Common myeloid progenitor, CD34-positive (primary cell): ENCODE measurements around the gene EFCAB8.

Experiments
- CTCF ChIA-PET: fragments of 350-600 bp; sonication (Branson Sonifier 250); formaldehyde crosslinking; loops from one replicate; lab custom pipeline; 2021; ENCODE audit warnings: antibody characterized with exemption; lab: Charles Lee
- POLR2A ChIA-PET: fragments of 350-600 bp; sonication (Branson Sonifier 250); formaldehyde crosslinking; loops from one replicate; lab custom pipeline; 2021; ENCODE audit warnings: antibody characterized with exemption; lab: Charles Lee
- DNase-seq, 3 donors: peaks; one replicate each; pipeline versions ENCODE4 v3.0.0 to v3.0.0-alpha.2; 2013
- H3K27ac ChIP-seq, 2 experiments: 1 replicate in 1 of 2; 2 replicates in 1 of 2; pipeline ENCODE4 v1.7.0; 2013; ENCODE audit warnings: inconsistent platforms in 2 of 2, low read length in 2 of 2, mild to moderate bottlenecking in 2 of 2, low read depth in 1 of 2, moderate library complexity in 1 of 2; ENCODE audit not compliant: severe bottlenecking in 2 of 2, insufficient read depth in 1 of 2, poor library complexity in 1 of 2
- H3K27me3 ChIP-seq, 5 experiments: replicated peaks in 2 of 5; 1 replicate in 3 of 5; 2 replicates in 2 of 5; pipeline versions ENCODE4 v1.6.1 to v1.7.0; 2013; ENCODE audit warnings: low read length in 4 of 5, mild to moderate bottlenecking in 2 of 5, moderate library complexity in 2 of 5, inconsistent platforms in 1 of 5; ENCODE audit not compliant: insufficient read depth in 5 of 5, control insufficient read depth in 4 of 5
- H3K36me3 ChIP-seq, 4 experiments: 1 replicate in 2 of 4; 2 replicates in 2 of 4; pipeline versions ENCODE4 v1.6.1 to v1.7.0; 2013; ENCODE audit warnings: low read length in 3 of 4, control low read depth in 1 of 4, mild to moderate bottlenecking in 1 of 4; ENCODE audit not compliant: control insufficient read depth in 4 of 4, insufficient read depth in 4 of 4
- H3K4me1 ChIP-seq, 4 experiments: 1 replicate in 3 of 4; 2 replicates in 1 of 4; pipeline versions ENCODE4 v1.6.1 to v1.7.1; 2013; ENCODE audit warnings: low read length in 3 of 4, mild to moderate bottlenecking in 3 of 4, control low read depth in 1 of 4, inconsistent platforms in 1 of 4, moderate library complexity in 1 of 4; ENCODE audit not compliant: control insufficient read depth in 4 of 4, insufficient read depth in 4 of 4; ENCODE audit errors: control extremely low read depth in 1 of 4
- H3K4me3 ChIP-seq, 7 experiments: 1 replicate in 4 of 7; 2 replicates in 3 of 7; pipeline versions ENCODE4 v1.5.1 to v1.7.0; 2013; ENCODE audit warnings: mild to moderate bottlenecking in 7 of 7, low read length in 6 of 7, moderate library complexity in 6 of 7, inconsistent platforms in 2 of 7, low read depth in 2 of 7, control low read depth in 1 of 7; ENCODE audit not compliant: insufficient read depth in 4 of 7, control insufficient read depth in 1 of 7; ENCODE audit errors: extremely low read depth in 1 of 7
- H3K9me3 ChIP-seq, 5 experiments: 1 replicate in 4 of 5; 2 replicates in 1 of 5; pipeline versions ENCODE4 v1.6.1 to v1.7.1; 2013; ENCODE audit warnings: low read length in 4 of 5, mild to moderate bottlenecking in 2 of 5, inconsistent platforms in 1 of 5, low read depth in 1 of 5, moderate library complexity in 1 of 5; ENCODE audit not compliant: control insufficient read depth in 4 of 5, insufficient read depth in 2 of 5; ENCODE audit errors: control extremely low read depth in 1 of 5
- WGBS: methylation state at CpG from one replicate; pipeline ENCODE4 v1.1.5; 2013; ENCODE audit not compliant: insufficient coverage; 5-methylcytosine and 5-hydroxymethylcytosine counted together

Gene EFCAB8

DNA sequence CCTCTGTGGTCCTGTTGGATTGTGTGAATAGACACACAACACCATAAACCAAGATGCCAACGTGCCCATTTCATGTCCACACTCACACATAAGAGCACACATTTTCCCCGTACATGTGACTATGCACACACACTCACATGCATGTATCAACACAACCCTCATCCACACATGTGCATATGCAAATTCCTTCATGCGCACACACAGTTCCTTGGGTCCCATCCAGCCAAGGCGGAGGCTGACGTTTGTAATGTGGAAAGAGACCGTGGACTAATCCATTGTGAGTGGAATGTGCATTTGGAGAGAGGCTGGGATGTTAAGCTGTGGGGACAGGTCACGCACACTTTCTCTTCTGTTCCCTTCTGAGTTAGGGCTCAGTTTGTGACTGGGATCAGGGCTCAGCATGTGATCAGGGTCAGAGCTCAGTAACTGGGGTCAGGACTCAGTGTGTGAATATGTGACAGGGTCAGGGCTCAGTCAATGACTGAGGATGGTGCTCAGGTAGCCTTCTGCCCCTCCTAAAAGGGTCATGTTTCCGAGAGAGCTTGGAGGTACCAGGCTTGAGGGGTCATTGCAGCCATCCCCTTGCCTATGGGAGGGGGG, 148.2 kb downstream of the EFCAB8 start:
- ChIA-PET POLR2A (no interaction called here), CTCF (no interaction called here)
- Histone ChIP-seq H3K36me3 (no peaks in the 10 kb centered on the region), H3K4me3 (no peak overlapping the region), H3K4me1 (no peaks in the 10 kb centered on the region), H3K27ac (no peak overlapping the region), H3K27me3 (no peaks in the 10 kb centered on the region), H3K9me3 (peaks cover 0 to 4% (median 3%) of the 10 kb centered on the region in 5 experiments)
- no peak for DNase-seq
- 100% methylated on average over 7 of the region's 8 CpGs for WGBS

DNA sequence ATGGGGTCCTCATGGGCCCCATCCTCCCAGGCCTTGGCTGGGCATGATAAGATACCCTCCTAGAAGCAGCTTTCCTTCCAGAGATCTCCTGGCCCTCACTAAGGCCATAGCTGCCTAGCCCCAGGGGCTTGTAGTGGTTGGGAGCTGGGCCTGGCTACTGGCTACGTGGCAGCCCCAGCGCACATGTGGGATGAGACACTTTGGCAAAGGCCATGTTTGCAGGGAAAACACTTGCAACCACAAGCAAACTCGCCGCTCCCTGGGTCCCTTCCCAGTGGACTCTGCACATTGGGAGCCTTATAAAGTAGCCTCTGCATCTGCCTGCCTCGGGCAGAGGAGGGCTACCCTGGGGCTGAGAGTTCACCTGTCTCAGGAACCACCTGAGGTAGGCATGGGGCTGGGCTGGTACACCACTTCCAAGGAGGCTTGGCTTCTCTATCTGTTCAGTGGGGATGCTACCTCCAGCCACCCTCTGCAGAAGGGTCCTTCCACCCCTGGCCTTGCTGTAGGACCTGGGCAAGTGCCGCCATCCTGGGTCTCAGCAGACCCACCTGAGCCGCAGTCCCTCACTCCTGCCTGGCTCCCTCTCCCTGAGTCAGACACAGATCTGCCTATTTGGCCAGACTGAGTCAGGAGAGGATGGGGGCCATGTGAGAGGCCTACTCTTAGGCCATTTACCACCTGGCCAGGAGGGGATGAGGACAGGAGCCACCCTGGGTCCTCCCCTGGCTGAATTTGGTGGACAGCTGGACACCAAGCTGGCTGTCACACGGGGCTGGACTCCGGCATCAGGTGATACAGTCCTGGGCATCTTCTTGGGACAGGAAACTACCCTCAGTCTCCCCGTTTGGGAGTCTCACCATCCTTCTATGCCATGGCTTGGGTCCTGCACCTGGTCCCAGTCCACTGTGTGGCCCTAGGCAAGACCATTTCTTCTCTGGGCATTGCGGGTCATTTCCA, 148.9 kb downstream of the EFCAB8 start, which contains the start of gene BPIFB2:
TSS of gene BPIFB2 (plus strand) at position 329 of the 960 bp plus-strand sequence. CDS start 871 bp downstream, outside the sequence.
- no peaks in the 10 kb centered on the region for H3K36me3 ChIP-seq
- no peaks in the 10 kb centered on the region for H3K4me1 ChIP-seq
- H3K27ac ChIP-seq, result no peak within 1 kb of the TSS
- H3K27me3 ChIP-seq, result no peaks in the 10 kb centered on the region
- no peak within 1 kb of the TSS for H3K4me3 ChIP-seq
- POLR2A ChIA-PET, result no interaction called here
- DNase-seq, result no peak
- CTCF ChIA-PET, result no interaction called here
- WGBS, result 89% methylated on average over 10 of the region's 11 CpGs
- peaks cover 0 to 4% (median 3%) of the 10 kb centered on the region in 5 experiments for H3K9me3 ChIP-seq

DNA sequence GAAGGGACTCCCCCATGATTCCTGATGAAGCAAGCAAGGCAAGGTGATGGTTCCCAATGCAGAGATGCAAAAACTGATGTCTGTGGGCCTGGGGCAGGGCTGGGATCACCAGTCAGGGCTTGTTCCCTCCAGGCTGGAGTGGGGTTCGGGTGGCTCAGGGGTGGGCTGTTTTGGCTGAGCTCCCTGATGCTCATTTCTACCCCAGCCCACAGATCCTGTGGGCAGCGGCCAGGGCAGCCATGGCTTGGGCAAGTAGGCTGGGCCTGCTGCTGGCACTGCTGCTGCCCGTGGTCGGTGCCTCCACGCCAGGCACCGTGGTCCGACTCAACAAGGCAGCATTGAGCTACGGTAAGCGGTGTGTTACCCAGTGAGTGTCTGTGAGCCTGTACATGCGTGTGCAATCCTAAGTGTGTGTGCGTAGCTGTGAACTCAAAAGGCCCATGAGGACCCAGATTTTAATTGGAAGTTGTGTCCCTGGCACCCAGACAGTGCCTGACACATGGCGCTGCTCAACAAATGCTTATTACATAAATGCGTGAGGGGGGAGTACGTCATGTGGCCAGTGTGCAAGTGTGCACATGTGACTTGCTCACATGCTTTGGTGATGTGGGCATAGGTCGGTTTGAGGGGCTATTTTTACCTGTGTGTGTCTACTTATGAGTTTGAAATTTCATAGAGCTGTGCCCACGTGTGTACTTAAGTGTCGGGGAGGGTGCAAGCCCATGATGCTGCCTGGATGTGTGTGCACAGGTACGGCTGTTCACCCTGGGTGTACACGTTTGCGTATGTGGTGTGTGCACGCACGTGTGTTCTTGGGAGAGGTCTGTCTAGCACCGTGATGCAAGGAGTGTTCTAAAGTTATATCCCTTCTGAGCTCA, 149.9 kb downstream of the EFCAB8 start:
- Histone ChIP-seq H3K27ac (no peak overlapping the region), H3K4me3 (no peak overlapping the region), H3K4me1 (no peaks in the 10 kb centered on the region), H3K9me3 (peaks cover 0 to 4% (median 3%) of the 10 kb centered on the region in 5 experiments), H3K36me3 (no peaks in the 10 kb centered on the region), H3K27me3 (no peaks in the 10 kb centered on the region)
- WGBS, result 97% methylated on average over 22 of the region's 23 CpGs
- DNase-seq, result no peak
- CTCF ChIA-PET, result interaction anchor here (1.1 kb wide), 1 partner anchor 10 kb away, joined by 3 read pairs; no protein-coding TSS in a partner anchor
- POLR2A ChIA-PET, result no interaction called here

DNA sequence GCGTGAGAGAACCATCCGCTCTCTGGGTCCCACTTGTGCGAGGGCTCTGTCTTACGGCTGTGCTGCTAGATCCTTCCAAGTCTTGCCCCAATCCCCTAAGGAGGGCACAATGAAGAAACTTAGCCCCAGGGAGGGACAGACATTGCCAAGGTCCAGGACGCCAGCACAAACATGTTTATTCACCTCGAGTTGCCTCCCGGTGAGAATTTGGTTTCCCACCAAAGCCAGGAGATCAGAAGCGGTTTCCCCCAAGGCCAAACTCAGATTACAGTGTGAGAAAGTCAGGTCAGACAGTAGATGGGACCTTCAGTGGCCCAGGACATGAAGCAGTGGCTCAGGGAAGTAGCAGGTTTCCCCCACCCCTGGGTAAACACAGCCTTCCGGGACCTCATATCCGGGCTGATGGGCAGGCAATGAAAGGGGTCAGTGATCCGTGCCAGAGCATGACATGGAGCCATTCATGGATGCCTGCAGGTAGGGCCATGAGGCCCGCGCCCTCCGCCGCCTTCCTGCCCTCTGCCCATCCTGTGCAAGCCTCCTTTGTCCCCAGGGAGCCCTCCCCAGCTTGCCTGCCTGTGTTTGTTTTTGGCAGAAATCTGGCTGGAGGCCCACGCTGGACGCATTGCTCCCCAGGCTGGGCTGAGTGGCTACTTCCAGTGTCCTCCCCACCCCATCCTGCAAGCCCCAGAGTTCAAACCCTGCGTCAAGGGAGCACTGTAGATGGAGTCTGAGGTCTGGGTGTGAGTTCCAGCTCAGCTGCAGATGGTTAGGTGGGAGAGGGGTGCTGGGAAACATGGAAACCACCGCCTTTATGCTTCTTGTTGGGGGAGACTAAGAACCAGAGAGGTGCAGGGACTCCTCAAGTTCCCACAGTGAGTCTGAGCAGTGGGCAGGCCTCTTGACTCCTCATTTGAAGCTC, 150.8 kb downstream of the EFCAB8 start:
- no peak for DNase-seq
- H3K27ac ChIP-seq, result no peak overlapping the region
- ChIA-PET POLR2A (no interaction called here), CTCF (interaction anchor here (1.1 kb wide), 1 partner anchor 11 kb away, joined by 3 read pairs; no protein-coding TSS in a partner anchor)
- H3K4me1 ChIP-seq, result no peaks in the 10 kb centered on the region
- H3K4me3 ChIP-seq, result no peak overlapping the region
- H3K27me3 ChIP-seq, result no peaks in the 10 kb centered on the region
- no peaks in the 10 kb centered on the region for H3K36me3 ChIP-seq
- 91% methylated on average over 17 of the region's 19 CpGs for WGBS
- H3K9me3 ChIP-seq, result peaks cover 0 to 4% (median 3%) of the 10 kb centered on the region in 5 experiments

DNA sequence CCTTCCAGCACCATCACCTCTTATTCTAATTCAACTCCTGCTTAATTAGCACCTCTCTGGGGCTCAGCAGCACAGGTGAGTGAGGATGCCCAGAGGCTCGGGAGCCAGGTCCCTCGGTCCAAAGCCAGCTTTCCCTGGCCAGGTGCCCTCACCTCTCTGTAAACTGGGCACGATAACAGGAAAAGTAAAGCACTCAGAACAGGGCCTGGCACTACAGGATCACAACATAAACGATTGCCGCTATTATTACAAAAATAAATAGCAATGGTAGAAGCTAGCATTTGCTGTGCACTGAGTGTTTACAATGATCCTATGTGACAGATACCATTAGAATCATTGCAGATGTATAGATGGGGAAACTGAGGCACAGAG, 151.4 kb downstream of the EFCAB8 start:
- ChIA-PET CTCF (interaction anchor here (0.6 to 1.1 kb wide), 2 partner anchors 12 to 65 kb away, joined by 3 read pairs; no protein-coding TSS in a partner anchor), POLR2A (no interaction called here)
- Histone ChIP-seq H3K4me1 (no peaks in the 10 kb centered on the region), H3K36me3 (no peaks in the 10 kb centered on the region), H3K4me3 (no peak overlapping the region), H3K27ac (no peak overlapping the region), H3K27me3 (no peaks in the 10 kb centered on the region), H3K9me3 (peaks cover 0 to 4% (median 3%) of the 10 kb centered on the region in 5 experiments)
- WGBS, result 100% methylated on average over 2 of the region's 5 CpGs
- DNase-seq, result no peak
